Endothelial cell of umbilical vein (primary cell): ENCODE results near the gene NR2F2. TPM values are rescaled to one million over a fixed set of nuclear protein-coding genes. Genes with fewer than 3 reads are reported as not detected.

Source experiments
- BruUV-seq: library from RNA; stranded (reverse); fragments of 400-500 nt; replicated peaks from 2 replicates; lab custom pipeline; 2021; lab: Mats Ljungman, UMichigan
- CTCF ChIA-PET: fragments of 300-600, 350-600 bp; sonication (Branson Sonifier 250); formaldehyde crosslinking; loops from one replicate; lab custom pipeline; 2021; ENCODE audit warnings: antibody characterized with exemption, inconsistent platforms; lab: Charles Lee
- POLR2A ChIA-PET: fragments of 300-600, 350-600 bp; sonication (Branson Sonifier 250); formaldehyde crosslinking; loops from one replicate; lab custom pipeline; 2021; ENCODE audit warnings: antibody characterized with exemption, inconsistent platforms; lab: Charles Lee
- DNase-seq: peaks from one replicate; pipeline ENCODE4 v3.0.0-alpha.2; 2011; ENCODE audit warnings: low read depth, low spot score
- FAIRE-seq: peaks from 2 replicates; lab custom pipeline; 2011; peaks lifted over from hg19 to GRCh38; lab: Jason Lieb, UNC
- H2AFZ ChIP-seq: 2 replicates; pipeline ENCODE4 v1.6.0; 2012; ENCODE audit warnings: low read depth, low read length, control low read depth, inconsistent platforms
- H3K27ac ChIP-seq: 2 replicates; pipeline ENCODE4 v1.5.1; 2011; ENCODE audit warnings: low read depth, mild to moderate bottlenecking, control low read depth, low read length, moderate library complexity; ENCODE audit not compliant: insufficient read depth
- H3K27me3 ChIP-seq, 2 experiments: 2 replicates each; pipeline versions ENCODE4 v1.6.0 to v1.6.1; 2011; ENCODE audit warnings: low read length in 2 of 2, mixed read lengths in 1 of 2; ENCODE audit not compliant: control insufficient read depth in 2 of 2, insufficient read depth in 2 of 2
- H3K36me3 ChIP-seq, 2 experiments: 2 replicates in 1 of 2; 3 replicates in 1 of 2; pipeline ENCODE4 v1.5.1; 2011; ENCODE audit warnings: low read length in 2 of 2, mild to moderate bottlenecking in 1 of 2, moderate library complexity in 1 of 2; ENCODE audit not compliant: control insufficient read depth in 2 of 2, insufficient read depth in 2 of 2; ENCODE audit errors: extremely low read depth in 1 of 2
- H3K4me1 ChIP-seq: 3 replicates; pipeline ENCODE4 v1.5.1; 2011; ENCODE audit warnings: mild to moderate bottlenecking, low read length; ENCODE audit not compliant: control insufficient read depth, insufficient read depth; ENCODE audit errors: extremely low read depth
- H3K4me2 ChIP-seq: 2 replicates; pipeline ENCODE4 v1.6.1; 2011; ENCODE audit warnings: low read length, control low read depth, mixed read lengths; ENCODE audit not compliant: insufficient read depth
- H3K4me3 ChIP-seq, 3 experiments: fragments of 200-600 bp in 1 of 3; sonication (generic), shearing (Covaris generic) in 1 of 3; replicated peaks in 1 of 3; 2 replicates each; pipeline ENCODE4 v1.5.1; 2011 to 2016; ENCODE audit warnings: control low read depth in 3 of 3, low read length in 3 of 3, mild to moderate bottlenecking in 2 of 3, inconsistent platforms in 1 of 3, low read depth in 1 of 3, moderate library complexity in 1 of 3; ENCODE audit not compliant: insufficient read depth in 1 of 3
- H3K79me2 ChIP-seq: 2 replicates; pipeline ENCODE4 v1.6.0; 2012; ENCODE audit warnings: low read length, inconsistent platforms; ENCODE audit not compliant: control insufficient read depth, insufficient read depth
- H3K9ac ChIP-seq: replicated peaks from 2 replicates; pipeline ENCODE3; 2011; ENCODE audit warnings: low read length, control low read depth; ENCODE audit not compliant: insufficient read depth; ENCODE audit errors: extremely low read depth
- H3K9me1 ChIP-seq: replicated peaks from 3 replicates; pipeline ENCODE4 v1.6.0; 2011; ENCODE audit warnings: mild to moderate bottlenecking, low read length; ENCODE audit not compliant: control insufficient read depth, insufficient read depth; ENCODE audit errors: extremely low read depth
- H3K9me3 ChIP-seq: replicated peaks from 2 replicates; pipeline ENCODE4 v1.5.1; 2012; ENCODE audit warnings: low read length, inconsistent platforms; ENCODE audit not compliant: control insufficient read depth, insufficient read depth
- H4K20me1 ChIP-seq: replicated peaks from 2 replicates; pipeline ENCODE3; 2011; ENCODE audit warnings: mild to moderate bottlenecking, low read length; ENCODE audit not compliant: control insufficient read depth, insufficient read depth; ENCODE audit errors: extremely low read depth
- CTCF ChIP-seq, 2 donors: IDR thresholded peaks; 1 replicate in 1 of 2; 2 replicates in 1 of 2; pipeline ENCODE4 v1.5.1; 2011; ENCODE audit warnings: low read length in 2 of 2, mild to moderate bottlenecking in 2 of 2, moderate library complexity in 2 of 2, control low read depth in 1 of 2, inconsistent platforms in 1 of 2, low read depth in 1 of 2; ENCODE audit not compliant: insufficient read depth in 1 of 2; ENCODE audit errors: extremely low read depth in 1 of 2
- EZH2 ChIP-seq: IDR thresholded peaks from 2 replicates; pipeline ENCODE4 v1.6.1; 2012; ENCODE audit warnings: borderline replicate concordance, low read depth, mild to moderate bottlenecking, moderate library complexity, low read length, inconsistent platforms; ENCODE audit not compliant: severe bottlenecking
- FOS ChIP-seq: IDR thresholded peaks from 2 replicates; pipeline ENCODE4 v1.6.1; 2011; ENCODE audit warnings: mild to moderate bottlenecking, low read length, moderate library complexity, borderline replicate concordance; ENCODE audit not compliant: insufficient read depth
- GATA2 ChIP-seq: IDR thresholded peaks from 2 replicates; pipeline ENCODE4 v1.7.0; 2011; ENCODE audit warnings: low read depth, mild to moderate bottlenecking, moderate library complexity, mixed read lengths, low read length; ENCODE audit not compliant: insufficient read length, insufficient read depth
- JUN ChIP-seq: IDR thresholded peaks from 2 replicates; pipeline ENCODE4 v1.6.1; 2011; ENCODE audit warnings: borderline replicate concordance, low read depth; ENCODE audit not compliant: insufficient read length, insufficient read depth
- MAX ChIP-seq: IDR thresholded peaks from 2 replicates; pipeline ENCODE4 v1.6.1; 2011; ENCODE audit not compliant: insufficient read depth, insufficient read length
- MYC ChIP-seq: IDR thresholded peaks from one replicate; pipeline ENCODE4 v1.6.1; 2011; ENCODE audit warnings: mild to moderate bottlenecking, low read depth, low read length
- POLR2A ChIP-seq: IDR thresholded peaks from 2 replicates; pipeline ENCODE4 v1.6.1; 2012; ENCODE audit warnings: low read depth, mild to moderate bottlenecking, control low read depth, low read length
- POLR2AphosphoS5 ChIP-seq: IDR thresholded peaks from 2 replicates; pipeline ENCODE4 v1.6.1; 2012; ENCODE audit warnings: low read depth, mild to moderate bottlenecking, control low read depth, low read length, moderate library complexity; ENCODE audit not compliant: insufficient read depth
- dilution Hi-C: fragments of 300-500 bp; cut with MboI; formaldehyde crosslinking; loops from one replicate; pipeline ENCODE4 v1.15.0; 2019; ENCODE audit warnings: low sequenced_read_pairs; ENCODE audit not compliant: extremely low pct_ligation_motif_present
- intact Hi-C: fragments of 100-400 bp; cut with micrococcal nuclease; formaldehyde crosslinking; loops from one replicate; pipeline ENCODE4 v1.10.0; 2022
- polyA plus RNA-seq, 4 experiments: library from polyadenylated mRNA; depleted of rRNA in 3 of 4; stranded (reverse) in 3 of 4; unstranded in 1 of 4; fragments of >200 nt; gene quantifications; 2 replicates each; pipeline versions ENCODE4 v1.2.1 to v1.2.3, GENCODE V29; 2011 to 2012; ENCODE audit warnings: missing spikeins in 1 of 4
- total RNA-seq: library from RNA; stranded (reverse); gene quantifications from 2 replicates; pipeline ENCODE4 v1.2.3, GENCODE V29; 2021

Gene NR2F2
- total and polyA plus RNA-seq, 2 donors (not counting 3 experiments of a cell fraction or from before 2014, with no cell fraction given), result 105 to 182 TPM

- H4K20me1 ChIP-seq, result peaks cover 2% of the 10 kb centered on the region
- peak overlapping the region; percentile 89 for H3K27ac ChIP-seq
- ChIA-PET POLR2A (interaction anchor here (0.6 to 1.6 kb wide), 5 partner anchors 9 to 1671 kb away, joined by 3 to 10 read pairs (median 5); partner anchors contain the start of gene NR2F2), CTCF (interaction anchor here (0.6 to 4.3 kb wide), 7 partner anchors 9 to 1315 kb away, joined by 3 to 37 read pairs (median 4); partner anchors contain the start of gene NR2F2)
- H3K9me1 ChIP-seq, result no peaks in the 10 kb centered on the region
- peaks cover 35% of the 10 kb centered on the region for H3K4me1 ChIP-seq
- peaks cover 21 to 31% of the 10 kb centered on the region in 2 experiments for H3K36me3 ChIP-seq
- intact Hi-C loops, result loop anchor here (5.0 kb wide), 1 partner anchor 1928 kb away; no protein-coding TSS in a partner anchor
- H3K79me2 ChIP-seq, result peaks cover 100% of the 10 kb centered on the region
- no peak for TF ChIP-seq POLR2AphosphoS5
- TF ChIP-seq EZH2, result no peak
- no peak for TF ChIP-seq MAX
- TF ChIP-seq JUN, result no peak
- no peak for TF ChIP-seq GATA2
- TF ChIP-seq FOS, result no peak
- TF ChIP-seq MYC, result no peak
- TF ChIP-seq CTCF (IDR thresholded peaks at IDR 0.05; ENCODE audit: extremely low read depth in 1 of 2, insufficient read depth in 1 of 2, low read depth in 1 of 2, low read length in 2 of 2), result no peak
- TF ChIP-seq POLR2A, result no peak
- dilution Hi-C loops, result loop anchor here (25.0 kb wide), 1 partner anchor 1028 kb away; no protein-coding TSS in a partner anchor
- H2AFZ ChIP-seq, result no peak overlapping the region
- peak overlapping the region; percentile 87 for H3K9ac ChIP-seq
- no peak for FAIRE-seq
- H3K9me3 ChIP-seq, result no peaks in the 10 kb centered on the region
- H3K4me2 ChIP-seq, result peak overlapping the region; percentile 97
- peak overlapping the region; percentile 92 to 99 (median 99) for H3K4me3 ChIP-seq
- peak; percentile 27 for DNase-seq
- no peaks in the 10 kb centered on the region for H3K27me3 ChIP-seq
- BruUV-seq, result no TSS peak
These were observed 9.8 kb downstream of the NR2F2 start for GRCh38 chr15:96340348-96340597.
